Natural killer cell (primary cell): ENCODE data around the gene NECAB2. TPM values are rescaled to one million over a fixed set of nuclear protein-coding genes. Genes with fewer than 3 reads are reported as not detected.

Experiments
- ATAC-seq, 3 donors: fragments of 150-1000 bp in 2 of 3; fragments of 200-7000 bp in 1 of 3; cut with Tn5 transposase; 1 replicate in 1 of 3; 2 replicates in 2 of 3; pipeline ENCODE4 v1.10.0; 2021; ENCODE audit warnings: mild to moderate bottlenecking in 2 of 3, moderate library complexity in 2 of 3
- DNase-seq, 2 donors: peaks; one replicate each; pipeline versions ENCODE4 v3.0.0 to v3.0.0-alpha.2; 2013 to 2021; ENCODE audit warnings: mixed read lengths in 1 of 2
- H3K27ac ChIP-seq: one replicate; pipeline ENCODE4 v1.5.1; 2013; ENCODE audit warnings: mild to moderate bottlenecking, low read length
- H3K27me3 ChIP-seq: one replicate; pipeline ENCODE4 v1.6.1; 2013; ENCODE audit warnings: low read length; ENCODE audit not compliant: control insufficient read depth, insufficient read depth
- H3K36me3 ChIP-seq: one replicate; pipeline ENCODE4 v1.6.1; 2013; ENCODE audit warnings: low read length; ENCODE audit not compliant: control insufficient read depth, insufficient read depth
- H3K4me1 ChIP-seq: one replicate; pipeline ENCODE4 v1.6.1; 2013; ENCODE audit warnings: low read length; ENCODE audit not compliant: control insufficient read depth, insufficient read depth
- H3K4me3 ChIP-seq: one replicate; pipeline ENCODE4 v1.5.1; 2013; ENCODE audit warnings: low read length
- H3K9me3 ChIP-seq: one replicate; pipeline ENCODE4 v1.6.1; 2013; ENCODE audit warnings: low read length; ENCODE audit not compliant: control insufficient read depth, insufficient read depth
- H3K27ac Mint-ChIP-seq, 2 donors: one replicate each; pipeline ENCODE4 v1.8.0; 2022; ENCODE audit warnings: mild to moderate bottlenecking in 2 of 2, mixed read lengths in 2 of 2, moderate library complexity in 1 of 2
- H3K27me3 Mint-ChIP-seq, 2 donors: one replicate each; pipeline ENCODE4 v1.8.0; 2022; ENCODE audit warnings: low read depth in 2 of 2, mixed read lengths in 2 of 2
- H3K36me3 Mint-ChIP-seq: one replicate; pipeline ENCODE4 v1.8.0; 2022; ENCODE audit warnings: mixed read lengths
- H3K4me1 Mint-ChIP-seq, 2 donors: one replicate each; pipeline ENCODE4 v1.8.0; 2022; ENCODE audit warnings: mixed read lengths in 2 of 2
- H3K4me3 Mint-ChIP-seq: one replicate; pipeline ENCODE4 v1.8.0; 2022; ENCODE audit warnings: mild to moderate bottlenecking, moderate library complexity, mixed read lengths
- H3K9me3 Mint-ChIP-seq, 2 donors: one replicate each; pipeline ENCODE4 v1.8.0; 2022; ENCODE audit warnings: mixed read lengths in 2 of 2
- WGBS: methylation state at CpG from one replicate; pipeline ENCODE4 v1.1.7; 2013; ENCODE audit warnings: missing lambda C conversion rate; ENCODE audit not compliant: insufficient coverage; 5-methylcytosine and 5-hydroxymethylcytosine counted together
- intact Hi-C: fragments of 100-400 bp; cut with micrococcal nuclease; formaldehyde crosslinking; loops from one replicate; pipeline ENCODE4 v1.14.2; 2022
- total RNA-seq, 4 donors: library from RNA; stranded (reverse); fragments of 120-200 nt in 1 of 4; gene quantifications; one replicate each; pipeline versions ENCODE4 v1.2.3 to v1.2.4, GENCODE V29; 2013 to 2022
- TF ChIP-seq, protein P1 (sequence below): fragments of 200-600 bp; IDR thresholded peaks from one replicate; pipeline ENCODE4 v1.8.0; 2022; ENCODE audit warnings: antibody characterized with exemption

NECAB2 gene
- total RNA-seq, 3 donors from 2014 or later (not counting 1 experiment from before 2014, with no cell fraction given) = 0.75 TPM; not detected in 2

DNA sequence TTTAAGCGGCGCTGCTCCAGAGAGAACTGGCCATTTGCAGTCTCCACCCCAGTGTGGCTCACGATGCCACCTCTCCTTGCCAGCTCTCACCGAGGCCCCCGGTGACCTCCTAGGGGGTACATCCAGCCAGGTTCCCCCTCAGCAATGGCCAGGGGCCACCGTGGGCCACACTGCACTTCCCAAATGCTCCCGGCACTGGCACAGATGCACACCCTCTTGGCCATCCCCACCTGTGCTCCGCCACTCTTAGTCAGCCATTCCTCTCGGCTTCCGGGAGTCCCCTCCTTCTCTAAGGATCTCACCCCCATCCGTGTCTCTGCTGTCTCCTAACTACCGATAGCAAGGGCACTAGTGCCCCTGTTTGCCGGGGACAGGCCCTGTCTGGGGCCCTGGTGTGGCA lies 43.4 kb upstream of the NECAB2 start:
- H3K27me3 ChIP-seq = no peaks in the 10 kb centered on the region
- WGBS = 90% methylated on average over 13 of the region's 13 CpGs
- TF ChIP-seq, protein P1, sequence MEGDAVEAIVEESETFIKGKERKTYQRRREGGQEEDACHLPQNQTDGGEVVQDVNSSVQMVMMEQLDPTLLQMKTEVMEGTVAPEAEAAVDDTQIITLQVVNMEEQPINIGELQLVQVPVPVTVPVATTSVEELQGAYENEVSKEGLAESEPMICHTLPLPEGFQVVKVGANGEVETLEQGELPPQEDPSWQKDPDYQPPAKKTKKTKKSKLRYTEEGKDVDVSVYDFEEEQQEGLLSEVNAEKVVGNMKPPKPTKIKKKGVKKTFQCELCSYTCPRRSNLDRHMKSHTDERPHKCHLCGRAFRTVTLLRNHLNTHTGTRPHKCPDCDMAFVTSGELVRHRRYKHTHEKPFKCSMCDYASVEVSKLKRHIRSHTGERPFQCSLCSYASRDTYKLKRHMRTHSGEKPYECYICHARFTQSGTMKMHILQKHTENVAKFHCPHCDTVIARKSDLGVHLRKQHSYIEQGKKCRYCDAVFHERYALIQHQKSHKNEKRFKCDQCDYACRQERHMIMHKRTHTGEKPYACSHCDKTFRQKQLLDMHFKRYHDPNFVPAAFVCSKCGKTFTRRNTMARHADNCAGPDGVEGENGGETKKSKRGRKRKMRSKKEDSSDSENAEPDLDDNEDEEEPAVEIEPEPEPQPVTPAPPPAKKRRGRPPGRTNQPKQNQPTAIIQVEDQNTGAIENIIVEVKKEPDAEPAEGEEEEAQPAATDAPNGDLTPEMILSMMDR = no peak
- H3K27ac ChIP-seq = no peak overlapping the region
- peaks cover 19% of the 10 kb centered on the region for H3K4me1 ChIP-seq
- DNase-seq = no peak
- intact Hi-C loops = loop anchor here (10.0 kb wide), 1 partner anchor 260 kb away; the partner anchor contains the start of gene TAF1C
- H3K4me3 ChIP-seq = no peak overlapping the region
- Mint-ChIP-seq H3K4me1 (peaks cover 9 to 41% of the 10 kb centered on the region in 2 donors), H3K4me3 (no peak overlapping the region), H3K9me3 (no peaks in the 10 kb centered on the region), H3K27ac (peak overlapping the region in 1 of 2 donors; percentile 58), H3K27me3 (no peaks in the 10 kb centered on the region), H3K36me3 (no peaks in the 10 kb centered on the region)
- ATAC-seq = no peak
- H3K9me3 ChIP-seq = no peaks in the 10 kb centered on the region
- H3K36me3 ChIP-seq = peaks cover 2% of the 10 kb centered on the region

DNA sequence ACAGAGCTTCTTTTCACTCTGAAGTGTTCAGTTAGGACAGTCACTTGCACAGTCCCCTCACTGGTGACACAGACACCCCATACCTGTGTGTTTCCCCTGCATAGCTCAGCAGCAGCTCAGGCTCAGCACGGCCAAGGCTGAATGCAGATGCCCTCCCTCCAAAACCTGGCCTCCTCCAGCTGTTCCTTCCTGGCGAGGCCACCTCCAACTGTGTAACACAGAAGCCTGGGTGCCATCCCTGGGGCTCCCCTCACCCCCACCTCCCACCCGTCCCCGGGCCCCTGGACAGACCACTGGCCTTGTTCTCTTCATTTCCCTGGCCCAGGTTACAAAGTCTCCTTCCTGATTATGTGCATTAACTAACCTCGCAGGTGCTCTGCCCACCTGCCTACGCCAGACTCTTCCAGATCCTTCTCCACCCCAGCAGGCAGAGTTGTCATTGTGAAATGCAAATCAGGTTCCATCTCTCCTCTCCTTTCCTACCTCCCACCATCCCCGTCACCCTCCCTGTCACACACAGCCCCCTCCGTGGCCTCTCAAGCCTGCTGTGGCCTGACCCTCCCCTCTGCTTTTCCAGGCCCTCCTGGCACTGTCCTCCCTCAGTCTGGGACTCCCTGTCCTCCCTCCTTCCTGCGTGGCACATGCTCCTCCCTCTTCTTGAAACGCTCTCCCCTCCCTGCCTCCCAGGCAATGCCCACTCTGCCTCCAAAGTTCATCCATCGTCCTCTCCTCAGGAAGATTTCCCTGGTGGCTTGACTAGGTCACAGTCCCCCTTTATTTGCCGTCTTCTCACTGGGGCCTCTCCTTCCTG lies 42.7 kb upstream of the NECAB2 start:
- intact Hi-C loops = loop anchor here (10.0 kb wide), 1 partner anchor 260 kb away; the partner anchor contains the start of gene TAF1C
- no peaks in the 10 kb centered on the region for H3K36me3 Mint-ChIP-seq
- ATAC-seq (no peak), DNase-seq (no peak)
- no peaks in the 10 kb centered on the region for H3K27me3 Mint-ChIP-seq
- no peaks in the 10 kb centered on the region for H3K27me3 ChIP-seq
- no peak overlapping the region for H3K27ac ChIP-seq
- H3K27ac Mint-ChIP-seq = peak overlapping the region in 1 of 2 donors; percentile 58
- H3K36me3 ChIP-seq = no peaks in the 10 kb centered on the region
- TF ChIP-seq, protein P1 = no peak
- H3K9me3 Mint-ChIP-seq = no peaks in the 10 kb centered on the region
- H3K4me3 ChIP-seq = no peak overlapping the region
- H3K4me1 ChIP-seq = peaks cover 19% of the 10 kb centered on the region
- H3K9me3 ChIP-seq = no peaks in the 10 kb centered on the region
- no peak overlapping the region for H3K4me3 Mint-ChIP-seq
- H3K4me1 Mint-ChIP-seq = peaks cover 9 to 41% of the 10 kb centered on the region in 2 donors
- 89% methylated on average over 12 of the region's 12 CpGs for WGBS

DNA sequence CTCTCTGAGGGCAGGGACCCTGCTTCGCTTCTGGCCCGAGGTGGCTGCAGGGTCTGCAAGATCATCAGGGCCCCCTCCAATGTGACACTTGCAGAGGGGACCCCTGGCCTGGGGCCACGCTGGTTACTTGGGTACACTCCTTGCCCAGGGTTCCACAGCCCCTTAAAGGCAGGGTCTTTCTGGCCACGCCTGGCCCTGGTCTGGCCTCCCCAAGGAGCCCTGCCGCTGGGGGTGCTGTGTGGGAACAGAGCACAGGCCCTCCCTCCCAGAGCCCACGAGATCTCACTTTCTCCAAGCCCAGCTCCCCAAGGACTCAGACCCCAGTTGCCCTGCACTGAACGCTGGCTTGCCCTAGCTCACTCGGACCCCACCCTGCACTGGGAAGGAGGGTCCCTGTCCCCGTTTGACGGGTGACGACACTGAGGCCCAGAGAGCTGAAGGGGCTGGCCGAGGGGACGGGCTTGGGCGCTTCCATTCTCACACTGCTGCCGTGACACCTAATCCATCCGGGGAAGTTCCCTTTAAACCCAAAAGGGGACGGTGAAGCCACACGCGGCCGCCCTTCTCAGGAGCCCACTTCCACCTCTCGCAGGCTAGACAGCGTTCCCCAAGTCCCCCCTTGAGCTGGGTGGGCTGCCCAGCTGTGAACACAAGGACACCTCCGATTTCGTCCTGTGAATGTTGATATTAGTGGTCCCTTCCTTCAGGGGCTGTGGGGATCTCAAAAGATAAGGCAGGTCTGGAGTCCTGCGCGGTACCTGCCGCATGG lies 41.9 kb upstream of the NECAB2 start:
- TF ChIP-seq, protein P1 = no peak
- Mint-ChIP-seq H3K9me3 (no peaks in the 10 kb centered on the region), H3K27ac (peak overlapping the region in 1 of 2 donors; percentile 58), H3K4me3 (no peak overlapping the region), H3K4me1 (peaks cover 9 to 33% of the 10 kb centered on the region in 2 donors), H3K36me3 (no peaks in the 10 kb centered on the region), H3K27me3 (no peaks in the 10 kb centered on the region)
- Histone ChIP-seq H3K4me3 (no peak overlapping the region), H3K27me3 (no peaks in the 10 kb centered on the region), H3K4me1 (peaks cover 19% of the 10 kb centered on the region), H3K27ac (no peak overlapping the region), H3K36me3 (no peaks in the 10 kb centered on the region), H3K9me3 (no peaks in the 10 kb centered on the region)
- DNase-seq = no peak
- intact Hi-C loops = loop anchor here (10.0 kb wide), 1 partner anchor 259 kb away; the partner anchor contains the start of gene TAF1C
- WGBS = 73% methylated on average over 27 of the region's 27 CpGs
- no peak for ATAC-seq
